ENCODE measurements around the gene CRACR2B. TPM values are rescaled to one million over a fixed set of nuclear protein-coding genes. Genes with fewer than 3 reads are reported as not detected.

Gene CRACR2B
- total and polyA plus RNA-seq, 2 experiments from 2014 or later = 2.0 to 2.3 TPM

DNA sequence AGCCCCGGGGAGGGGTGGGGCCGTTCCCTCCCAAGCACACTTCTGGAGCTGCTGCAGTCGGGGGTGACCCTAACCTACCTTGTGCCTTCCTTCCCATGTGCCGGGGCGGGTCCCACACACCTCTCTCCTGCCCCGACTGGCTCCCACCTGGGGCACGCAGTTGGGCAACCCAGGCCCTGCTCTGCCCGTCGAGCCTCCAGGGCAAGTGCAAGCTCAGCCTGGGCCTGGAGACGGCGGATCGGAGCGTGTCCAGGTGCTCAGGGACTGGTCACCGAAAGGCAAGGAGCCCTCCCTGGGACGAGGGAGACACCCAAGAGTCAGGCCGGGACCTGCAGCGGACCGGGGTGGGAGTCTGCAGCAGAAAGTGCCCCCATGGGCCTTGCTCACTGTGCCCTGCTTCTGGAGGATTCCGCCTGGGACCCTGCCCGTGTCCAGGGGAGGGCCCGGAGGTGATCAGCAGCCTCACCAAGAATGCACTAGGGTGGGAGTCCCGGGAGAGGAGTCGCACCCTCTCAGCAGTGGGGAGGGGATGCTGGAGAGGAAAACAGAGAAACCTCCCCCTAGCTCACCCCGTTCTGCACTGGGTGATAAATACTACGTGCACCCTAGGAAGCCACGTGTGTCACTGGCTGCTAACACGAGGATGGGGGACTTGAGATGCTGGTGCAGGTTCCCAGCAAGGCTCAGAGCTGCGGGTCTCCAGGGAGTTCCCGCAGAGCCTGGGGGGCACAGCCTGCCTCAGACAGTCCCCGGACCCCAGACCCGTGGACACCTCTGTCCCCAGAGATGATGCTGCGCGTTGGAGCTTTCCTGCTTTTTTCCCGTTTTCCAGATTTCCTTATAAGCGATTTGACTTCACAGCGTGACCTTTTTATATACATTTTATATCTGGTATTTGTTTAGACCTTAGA lies 45.2 kb upstream of the CRACR2B start:
- peaks cover 17% of the 10 kb centered on the region for H3K4me1 ChIP-seq (ENCODE audit: insufficient read depth)
- WGBS, 2 experiments (ENCODE audit: low coverage in 1 of 2, low lambda C conversion rate in 2 of 2, missing lambda C conversion rate in 2 of 2) = 85 to 88% methylated on average over 35 of the region's 36 CpGs

DNA sequence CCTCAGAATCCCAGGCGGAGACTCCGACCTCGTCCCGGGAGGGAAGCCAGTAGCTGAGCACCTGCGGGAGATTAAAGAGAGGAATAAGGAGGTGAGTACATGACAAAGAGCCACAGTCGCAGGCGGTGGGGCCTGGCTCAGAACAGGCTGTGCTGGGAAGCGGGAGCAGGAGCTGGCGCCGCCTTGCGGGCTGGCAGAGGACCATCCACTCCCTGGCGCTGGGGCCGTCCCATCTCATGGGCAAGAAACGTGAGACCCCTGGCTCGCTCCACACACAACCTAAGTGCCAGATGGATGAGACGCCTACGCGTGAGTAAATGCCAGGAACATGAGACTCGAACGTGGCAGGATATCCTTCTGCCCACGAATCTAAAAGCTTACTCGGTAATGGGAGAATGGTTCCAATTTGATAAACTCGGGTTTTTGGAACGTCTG lies 44.1 kb upstream of the CRACR2B start:
- Histone ChIP-seq H3K36me3 (ENCODE audit: low read depth) (peaks cover 3% of the 10 kb centered on the region; the same call in 1 of the 2 replicates), H3K4me2 (ENCODE audit: unreplicated experiment) (peak overlapping the region; percentile 62), H3K27me3 (replicated peaks; ENCODE audit: insufficient read depth) (no peaks in the 10 kb centered on the region), H3K4me1 (ENCODE audit: insufficient read depth) (peaks cover 12% of the 10 kb centered on the region), H4K20me1 (ENCODE audit: insufficient read depth) (no peaks in the 10 kb centered on the region), H3K9me2 (ENCODE audit: insufficient read depth) (no peaks in the 10 kb centered on the region), H3K9ac (peak overlapping the region; percentile 65), H3K79me2 (ENCODE audit: insufficient read depth) (peaks cover 21% of the 10 kb centered on the region), H3F3A (ENCODE audit: insufficient read depth) (peaks cover 28% of the 10 kb centered on the region; the same call in 1 of the 2 replicates), H3K27ac (peak overlapping the region; percentile 78), H3K9me3 (ENCODE audit: low read depth) (no peaks in the 10 kb centered on the region), H3K4me3 (no peak overlapping the region), H2AFZ (peak overlapping the region; percentile 41; the same call in 1 of the 2 replicates)
- WGBS, 2 experiments (ENCODE audit: low coverage in 1 of 2, low lambda C conversion rate in 2 of 2, missing lambda C conversion rate in 2 of 2) = 2 to 3% methylated on average over 21 to 24 of the region's 24 CpGs
- in situ Hi-C loops (cut with MboI) = no loop called here
- peak; percentile 94 for DNase-seq
- TF ChIP-seq EZH2phosphoT487 (IDR thresholded peaks at IDR 0.05; ENCODE audit: insufficient read depth, low read depth) (no peak), EZH2 (IDR thresholded peaks at IDR 0.05; ENCODE audit: insufficient read depth, poor library complexity, severe bottlenecking) (no peak)

More for the DNA sequence above, 45.2 kb upstream of the CRACR2B start:
- Histone ChIP-seq H4K20me1 (ENCODE audit: insufficient read depth) (no peaks in the 10 kb centered on the region), H3K4me3 (no peak overlapping the region), H3F3A (ENCODE audit: insufficient read depth) (peaks cover 28% of the 10 kb centered on the region; the same call in 1 of the 2 replicates), H2AFZ (no peak overlapping the region), H3K9me2 (ENCODE audit: insufficient read depth) (no peaks in the 10 kb centered on the region), H3K27ac (peak overlapping the region; percentile 78), H3K9ac (peak overlapping the region; percentile 65), H3K9me3 (ENCODE audit: low read depth) (no peaks in the 10 kb centered on the region), H3K27me3 (replicated peaks; ENCODE audit: insufficient read depth) (no peaks in the 10 kb centered on the region), H3K79me2 (ENCODE audit: insufficient read depth) (peaks cover 32% of the 10 kb centered on the region), H3K36me3 (ENCODE audit: low read depth) (peaks cover 3% of the 10 kb centered on the region; the same call in 1 of the 2 replicates), H3K4me2 (ENCODE audit: unreplicated experiment) (no peak overlapping the region)
- TF ChIP-seq EZH2phosphoT487 (IDR thresholded peaks at IDR 0.05; ENCODE audit: insufficient read depth, low read depth) (no peak), EZH2 (IDR thresholded peaks at IDR 0.05; ENCODE audit: insufficient read depth, poor library complexity, severe bottlenecking) (no peak)
- in situ Hi-C loops (cut with MboI) = no loop called here
- DNase-seq = no peak

DNA sequence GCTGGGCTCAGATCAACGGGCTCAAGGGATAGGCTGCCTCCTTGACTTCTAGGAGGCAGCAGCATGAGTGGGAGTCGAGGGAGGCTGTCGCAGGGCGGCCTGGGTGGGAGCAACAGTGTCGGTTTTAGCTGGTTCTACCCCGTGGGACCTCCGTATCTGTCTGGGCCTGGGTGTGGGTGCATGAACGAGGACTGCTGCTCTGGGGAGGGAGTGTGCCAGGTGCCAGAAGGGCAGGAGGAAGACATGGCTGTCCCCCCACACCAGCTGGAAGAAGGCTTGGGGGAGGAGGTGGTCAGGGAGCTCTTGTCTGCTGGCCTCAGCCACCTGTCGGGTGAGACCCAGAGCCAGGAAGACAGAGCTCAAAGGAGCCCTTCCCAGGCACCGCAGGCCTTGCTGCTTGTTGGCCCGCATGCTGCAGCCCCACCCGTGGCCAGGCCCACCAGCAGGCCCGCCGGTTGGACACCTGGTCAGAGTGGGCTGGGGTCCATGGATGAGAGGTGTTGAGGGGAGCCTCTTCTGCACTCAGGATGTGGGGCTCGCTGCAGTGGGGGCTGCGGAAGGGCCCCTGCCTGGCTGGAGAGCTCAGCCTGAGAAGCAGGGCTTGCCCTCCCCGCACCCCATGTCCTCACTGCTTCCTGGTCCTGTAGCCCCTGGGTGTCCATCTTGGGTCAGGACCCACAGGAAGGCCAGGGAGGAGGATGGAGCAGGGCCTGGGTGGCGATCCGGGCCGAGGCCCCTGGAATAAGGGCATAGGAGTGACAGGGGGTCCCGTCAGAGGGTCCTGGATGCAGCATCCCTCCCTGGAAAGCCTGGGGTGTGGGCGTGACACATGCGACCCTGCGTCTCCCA lies 41.3 kb upstream of the CRACR2B start:
- H3K27ac ChIP-seq = no peak overlapping the region
- no peaks in the 10 kb centered on the region for H4K20me1 ChIP-seq (ENCODE audit: insufficient read depth)
- TF ChIP-seq EZH2phosphoT487 (IDR thresholded peaks at IDR 0.05; ENCODE audit: insufficient read depth, low read depth) (no peak), EZH2 (IDR thresholded peaks at IDR 0.05; ENCODE audit: insufficient read depth, poor library complexity, severe bottlenecking) (no peak)
- 81 to 85% methylated on average over 20 to 23 of the region's 24 CpGs for WGBS, 2 experiments (ENCODE audit: low coverage in 1 of 2, low lambda C conversion rate in 2 of 2, missing lambda C conversion rate in 2 of 2)
- H3K9ac ChIP-seq = no peak overlapping the region
- no peak for DNase-seq
- H3K4me3 ChIP-seq = no peak overlapping the region
- peaks cover 3% of the 10 kb centered on the region; the same call in 1 of the 2 replicates for H3K36me3 ChIP-seq (ENCODE audit: low read depth)
- in situ Hi-C loops (cut with MboI) = no loop called here
- no peaks in the 10 kb centered on the region for H3K79me2 ChIP-seq (ENCODE audit: insufficient read depth)
- H3K4me2 ChIP-seq (ENCODE audit: unreplicated experiment) = no peak overlapping the region
- peaks cover 30% of the 10 kb centered on the region; the same call in 1 of the 2 replicates for H3F3A ChIP-seq (ENCODE audit: insufficient read depth)
- H3K27me3 ChIP-seq (replicated peaks; ENCODE audit: insufficient read depth) = no peaks in the 10 kb centered on the region
- H3K9me2 ChIP-seq (ENCODE audit: insufficient read depth) = no peaks in the 10 kb centered on the region
- H3K4me1 ChIP-seq (ENCODE audit: insufficient read depth) = peaks cover 12% of the 10 kb centered on the region
- H3K9me3 ChIP-seq (ENCODE audit: low read depth) = no peaks in the 10 kb centered on the region
- H2AFZ ChIP-seq = no peak overlapping the region

DNA sequence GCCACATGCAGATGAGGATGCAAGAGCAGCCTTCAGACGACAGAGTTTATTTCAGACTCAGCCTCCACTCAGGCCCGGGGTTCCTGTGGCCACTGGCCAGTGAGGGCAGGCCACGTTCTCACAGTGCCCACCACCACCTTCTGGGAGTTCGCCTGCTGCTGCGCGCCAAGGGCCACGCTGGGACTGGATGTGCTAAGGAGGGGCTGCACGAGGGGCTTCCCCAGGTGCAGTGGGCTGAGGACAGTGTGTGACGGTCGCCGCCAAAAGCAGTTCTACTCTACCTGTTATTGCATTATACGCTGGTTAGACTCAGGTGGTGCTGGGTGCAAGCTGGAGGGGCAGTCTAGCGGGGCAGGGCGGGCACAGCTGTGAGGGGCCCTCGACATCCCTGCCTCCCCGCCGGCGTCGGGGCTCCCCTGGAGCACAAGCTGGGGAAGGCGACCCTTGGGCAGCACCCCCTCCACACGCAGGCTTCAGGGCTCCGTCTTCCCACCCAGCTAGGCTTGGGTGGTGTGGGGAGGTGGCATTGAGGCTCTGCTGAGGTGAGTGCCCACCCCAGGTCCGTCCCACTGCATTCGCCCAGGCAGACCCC lies 40.5 kb upstream of the CRACR2B start:
- H3K27me3 ChIP-seq (replicated peaks; ENCODE audit: insufficient read depth) = no peaks in the 10 kb centered on the region
- H3K27ac ChIP-seq = no peak overlapping the region
- no peak overlapping the region for H3K4me3 ChIP-seq
- H3F3A ChIP-seq (ENCODE audit: insufficient read depth) = peaks cover 29% of the 10 kb centered on the region; the same call in 1 of the 2 replicates
- H4K20me1 ChIP-seq (ENCODE audit: insufficient read depth) = no peaks in the 10 kb centered on the region
- H3K4me1 ChIP-seq (ENCODE audit: insufficient read depth) = peaks cover 12% of the 10 kb centered on the region
- no peak for DNase-seq
- H3K4me2 ChIP-seq (ENCODE audit: unreplicated experiment) = no peak overlapping the region
- peaks cover 3% of the 10 kb centered on the region; the same call in 1 of the 2 replicates for H3K36me3 ChIP-seq (ENCODE audit: low read depth)
- H3K79me2 ChIP-seq (ENCODE audit: insufficient read depth) = no peaks in the 10 kb centered on the region
- no peaks in the 10 kb centered on the region for H3K9me2 ChIP-seq (ENCODE audit: insufficient read depth)
- H2AFZ ChIP-seq = no peak overlapping the region
- TF ChIP-seq EZH2phosphoT487 (IDR thresholded peaks at IDR 0.05; ENCODE audit: insufficient read depth, low read depth) (no peak), EZH2 (IDR thresholded peaks at IDR 0.05; ENCODE audit: insufficient read depth, poor library complexity, severe bottlenecking) (no peak)
- no peaks in the 10 kb centered on the region for H3K9me3 ChIP-seq (ENCODE audit: low read depth)
- in situ Hi-C loops (cut with MboI) = no loop called here
- no peak overlapping the region for H3K9ac ChIP-seq
- 80 to 82% methylated on average over 24 of the region's 24 CpGs for WGBS, 2 experiments (ENCODE audit: low coverage in 1 of 2, low lambda C conversion rate in 2 of 2, missing lambda C conversion rate in 2 of 2)

Data from GM23248 (cell line).